GF-D8 (cell line): ENCODE data around the gene CCND1.
"Not testable (repeated sequence)": the region's sequence is repeated elsewhere in the genome, so short reads cannot be mapped to it uniquely, and the experiment has no call there.

ENCODE experiments used
- DNase-seq: peaks from one replicate; lab custom pipeline; 2025; lab: John Stamatoyannopoulos, UW

Gene CCND1

DNA sequence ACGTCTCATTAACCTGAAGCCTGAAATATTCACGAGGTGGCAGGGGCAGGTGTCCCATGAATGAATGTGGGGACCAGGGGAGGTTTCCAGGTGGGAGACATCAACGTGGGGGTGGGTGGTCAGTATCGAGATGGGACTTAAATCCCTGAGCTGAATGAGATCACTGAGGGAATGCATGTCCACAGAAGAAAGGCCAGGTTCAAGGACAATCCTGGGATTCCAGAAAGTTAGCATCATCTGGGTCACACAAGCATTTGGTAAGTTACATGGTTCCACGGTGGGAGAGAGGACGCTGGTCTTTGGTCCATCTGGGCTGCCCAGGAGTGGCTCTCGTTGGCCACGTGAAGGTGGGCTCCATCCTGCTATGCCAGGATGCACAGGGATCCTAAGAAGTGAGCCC, 22.7 kb upstream of the CCND1 start:
- no peak for DNase-seq

DNA sequence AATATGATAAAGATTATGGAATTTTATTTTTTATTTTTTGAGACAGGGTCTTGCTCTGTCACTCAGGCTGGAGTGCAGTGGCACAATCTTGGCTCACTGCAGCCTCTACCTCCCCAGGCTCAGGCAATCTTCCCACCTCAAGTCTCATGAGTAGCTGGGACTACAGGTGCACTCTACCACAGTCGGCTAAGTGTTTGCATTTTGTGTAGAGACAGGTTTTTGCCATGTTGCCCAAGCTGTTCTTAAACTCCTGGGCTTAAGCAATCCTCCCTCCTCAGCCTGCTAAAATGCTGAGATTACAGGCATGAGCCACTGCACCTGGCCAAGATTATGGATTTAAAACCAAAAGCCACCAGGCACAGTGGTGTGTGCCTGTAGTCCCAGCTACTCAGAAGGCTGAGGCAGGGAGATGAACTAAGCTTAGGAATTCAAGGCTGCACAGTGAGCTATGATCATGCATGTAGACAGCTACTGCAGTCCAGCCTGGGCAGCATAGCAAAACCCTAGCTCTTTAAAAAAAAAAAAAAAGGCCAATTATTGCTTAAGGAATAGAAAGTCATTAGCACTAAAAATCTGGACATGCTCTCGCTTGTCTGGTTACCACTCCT, 20.2 kb upstream of the CCND1 start:
- no peak for DNase-seq

DNA sequence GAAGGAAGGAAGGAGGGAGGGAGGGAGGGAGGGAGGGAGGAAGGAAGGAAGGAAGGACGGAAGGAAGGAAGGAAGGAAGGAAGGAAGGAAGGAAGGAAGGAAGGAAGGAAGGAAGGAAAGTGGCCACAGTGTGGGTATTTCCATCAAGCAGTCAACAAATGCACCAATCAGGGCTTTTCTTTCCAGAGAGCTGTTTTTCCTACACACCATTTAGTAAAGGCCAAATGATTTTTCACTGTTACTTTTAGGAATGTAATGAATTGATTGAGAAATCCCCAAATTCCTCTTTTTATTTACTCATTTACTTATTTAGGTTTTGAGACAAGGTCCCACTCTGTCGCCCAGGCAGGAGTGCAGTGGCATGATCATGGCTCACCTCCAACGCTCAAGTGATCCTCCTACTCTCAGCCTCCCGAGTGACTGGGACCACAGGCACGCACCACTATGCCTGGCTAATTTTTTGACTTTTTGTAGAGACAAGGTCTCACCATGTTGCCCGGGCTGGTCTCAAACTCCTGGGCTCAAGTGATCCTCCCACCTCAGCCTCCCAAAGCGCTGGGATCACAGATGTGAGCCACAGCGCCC, 18.8 kb upstream of the CCND1 start:
- not testable (repeated sequence) for DNase-seq

DNA sequence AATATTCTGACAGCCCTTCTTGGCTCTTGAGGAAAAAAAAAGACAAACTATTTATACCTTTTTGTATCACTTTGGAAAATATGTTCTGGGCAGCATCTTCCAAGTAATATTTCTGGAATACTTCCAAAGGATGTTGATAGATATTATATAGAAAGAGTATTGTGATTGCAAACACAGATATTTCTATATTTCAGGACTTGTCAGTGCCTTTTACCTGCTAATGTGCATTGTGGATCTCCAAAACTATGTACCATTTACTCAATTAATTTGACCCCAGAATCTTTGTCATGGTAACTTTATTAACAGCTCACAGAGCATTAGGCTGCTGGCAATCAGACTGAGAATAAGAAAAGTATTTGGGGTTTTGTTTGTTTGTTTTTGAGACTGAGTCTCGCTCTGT, 16.7 kb upstream of the CCND1 start:
- no peak for DNase-seq

DNA sequence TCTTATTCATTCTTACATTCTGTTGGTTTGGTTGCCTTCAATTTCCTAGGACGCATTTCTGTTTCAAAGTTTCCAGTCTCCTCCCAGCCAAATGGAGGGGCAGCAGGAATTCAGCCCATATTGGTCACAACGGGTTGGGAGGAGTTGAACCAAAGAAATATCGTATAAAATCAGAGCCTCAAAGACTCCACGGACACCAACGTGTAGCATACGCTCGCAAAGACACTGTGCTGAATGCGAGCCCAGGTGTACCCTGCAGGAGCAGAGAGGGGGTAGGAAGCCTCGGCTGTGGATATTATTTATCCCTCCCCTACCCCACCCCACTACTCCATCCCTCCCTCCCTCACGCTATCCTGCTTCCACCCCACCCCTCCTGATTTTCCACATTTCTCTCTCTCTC, 15.5 kb upstream of the CCND1 start:
- DNase-seq: no peak

DNA sequence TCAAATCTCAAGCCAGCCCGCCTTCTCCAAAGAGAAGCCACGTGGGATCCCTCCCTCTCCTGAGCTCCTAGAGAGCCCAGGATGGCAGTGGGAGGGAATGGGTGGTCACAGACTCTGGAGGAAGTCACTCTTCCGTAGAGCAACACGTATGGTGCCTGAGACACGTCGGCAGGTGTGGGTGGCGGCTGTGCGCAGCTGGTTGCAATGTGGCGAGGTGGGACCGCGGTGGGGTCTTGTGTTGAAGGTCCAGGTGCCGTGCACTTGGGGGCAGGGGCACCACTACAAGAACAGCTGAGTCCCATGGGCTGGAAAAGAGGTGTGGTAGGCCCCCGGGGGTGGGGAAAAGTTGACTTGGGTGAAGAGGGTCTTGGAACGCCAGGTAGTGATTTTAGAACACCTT, 13.4 kb upstream of the CCND1 start:
- no peak for DNase-seq

DNA sequence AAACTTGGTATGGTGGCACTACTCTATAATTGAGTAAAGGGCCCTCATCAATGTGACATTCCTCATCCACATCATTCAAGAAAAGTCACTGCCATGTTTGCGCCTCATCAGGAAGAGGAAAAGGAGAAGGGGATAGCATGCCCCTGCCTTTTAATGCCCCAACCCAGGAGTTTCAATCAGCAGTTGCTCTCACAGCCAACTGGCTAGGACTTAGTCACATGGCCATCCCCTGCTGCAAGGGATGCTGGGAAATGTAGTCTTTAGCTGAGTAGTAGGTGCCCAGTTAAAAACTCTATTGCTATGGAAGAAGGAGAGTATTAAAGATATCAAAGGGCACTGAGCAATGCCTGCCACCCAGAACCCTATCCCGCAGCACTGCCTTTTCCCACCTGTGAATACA, 10.9 kb upstream of the CCND1 start:
- no peak for DNase-seq

DNA sequence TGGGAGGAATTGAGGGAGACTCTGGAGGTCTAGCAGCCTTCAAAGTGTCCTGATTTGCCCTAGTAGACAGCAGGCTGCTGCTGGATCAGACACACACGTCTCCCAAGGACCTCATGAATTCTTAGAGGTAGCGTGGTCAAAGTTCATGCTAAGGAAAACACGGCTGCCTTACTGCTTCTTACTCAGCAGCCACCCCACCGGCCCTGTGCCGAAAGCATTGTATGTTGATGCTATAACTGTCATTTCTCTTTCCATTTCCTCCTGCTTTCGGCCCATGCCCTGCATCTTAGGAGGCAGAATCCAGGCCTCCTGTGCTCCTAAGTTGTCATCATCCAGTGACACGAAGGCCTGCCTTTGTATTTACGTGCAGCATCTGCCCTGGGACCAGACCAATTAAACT, 10.5 kb upstream of the CCND1 start:
- no peak for DNase-seq

DNA sequence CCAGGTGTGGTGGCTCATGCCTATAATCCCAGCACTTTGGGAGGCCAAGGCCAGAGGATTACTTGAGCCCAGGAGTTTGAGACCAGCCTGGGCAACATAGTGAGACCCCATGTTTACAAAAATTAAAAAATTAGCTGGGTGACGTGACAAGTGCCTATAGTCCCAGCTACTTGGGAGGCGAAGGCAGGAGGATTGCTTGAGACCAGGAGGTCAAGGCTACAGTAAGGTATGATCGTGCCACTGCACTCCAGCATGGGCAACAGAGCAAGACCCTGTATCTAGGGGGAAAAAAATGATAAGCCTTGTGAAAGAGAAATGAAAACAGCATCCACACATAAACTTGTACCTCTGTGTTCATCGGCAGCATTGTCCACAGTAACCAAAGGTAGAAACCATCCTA, 8.1 kb upstream of the CCND1 start:
- no peak for DNase-seq

DNA sequence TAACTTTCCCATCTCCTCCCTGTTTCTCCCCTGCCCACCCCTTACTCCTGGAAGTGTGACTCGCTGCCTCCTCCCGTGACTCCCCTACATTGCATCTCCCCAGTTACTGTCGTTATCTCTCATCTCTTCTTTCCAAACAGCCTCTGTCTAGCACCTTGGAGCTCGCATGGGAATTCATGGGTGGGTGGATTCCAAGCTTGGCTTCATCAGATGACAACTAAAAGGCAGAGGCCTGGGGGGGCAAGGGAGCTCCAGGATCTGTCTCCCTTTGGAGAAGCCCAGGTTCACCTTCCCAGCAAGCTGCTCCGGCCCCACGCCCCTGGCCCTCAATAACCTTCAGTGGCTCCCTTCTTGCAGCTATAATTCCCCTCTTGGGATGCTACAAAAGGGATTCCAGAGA, 6.9 kb upstream of the CCND1 start:
- DNase-seq: no peak

DNA sequence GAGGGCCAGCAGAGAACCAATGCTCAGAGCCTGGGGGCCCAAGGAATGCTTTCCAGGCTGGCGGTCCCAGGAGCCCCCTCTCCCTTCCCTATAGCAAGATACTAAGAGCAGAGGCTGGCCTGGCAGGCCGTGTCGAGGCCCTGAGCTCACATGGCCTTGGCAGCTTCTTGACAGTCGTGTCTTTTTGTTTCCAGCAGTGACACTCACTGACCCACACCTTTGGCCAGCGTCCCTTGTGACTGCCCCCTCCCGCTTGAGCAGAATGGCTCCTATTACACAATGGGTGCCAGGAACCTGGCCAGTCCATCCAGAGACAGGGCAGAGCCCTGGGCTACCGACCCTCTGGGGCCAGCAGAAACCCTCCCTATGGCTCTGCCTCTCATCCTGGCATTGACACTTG, 6.4 kb upstream of the CCND1 start:
- no peak for DNase-seq

DNA sequence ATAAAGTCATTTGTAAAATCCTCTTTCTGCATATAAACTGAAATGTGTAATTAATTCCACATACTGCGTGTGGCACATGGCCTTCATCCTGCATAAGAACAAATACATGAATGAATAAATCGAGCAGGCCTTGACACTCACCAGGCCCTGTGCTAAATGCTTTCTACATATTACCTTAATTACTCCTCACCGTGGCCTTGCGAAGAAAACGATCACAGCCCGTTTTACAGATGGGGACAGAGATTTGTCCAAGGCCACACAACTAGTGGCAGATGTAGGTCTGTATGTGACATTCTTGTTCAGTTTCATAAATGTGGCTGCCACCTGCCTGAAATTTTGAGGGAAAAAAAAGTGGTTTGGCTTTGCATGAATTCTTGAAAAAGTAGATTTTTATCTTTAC, 5.8 kb upstream of the CCND1 start:
- DNase-seq: no peak

DNA sequence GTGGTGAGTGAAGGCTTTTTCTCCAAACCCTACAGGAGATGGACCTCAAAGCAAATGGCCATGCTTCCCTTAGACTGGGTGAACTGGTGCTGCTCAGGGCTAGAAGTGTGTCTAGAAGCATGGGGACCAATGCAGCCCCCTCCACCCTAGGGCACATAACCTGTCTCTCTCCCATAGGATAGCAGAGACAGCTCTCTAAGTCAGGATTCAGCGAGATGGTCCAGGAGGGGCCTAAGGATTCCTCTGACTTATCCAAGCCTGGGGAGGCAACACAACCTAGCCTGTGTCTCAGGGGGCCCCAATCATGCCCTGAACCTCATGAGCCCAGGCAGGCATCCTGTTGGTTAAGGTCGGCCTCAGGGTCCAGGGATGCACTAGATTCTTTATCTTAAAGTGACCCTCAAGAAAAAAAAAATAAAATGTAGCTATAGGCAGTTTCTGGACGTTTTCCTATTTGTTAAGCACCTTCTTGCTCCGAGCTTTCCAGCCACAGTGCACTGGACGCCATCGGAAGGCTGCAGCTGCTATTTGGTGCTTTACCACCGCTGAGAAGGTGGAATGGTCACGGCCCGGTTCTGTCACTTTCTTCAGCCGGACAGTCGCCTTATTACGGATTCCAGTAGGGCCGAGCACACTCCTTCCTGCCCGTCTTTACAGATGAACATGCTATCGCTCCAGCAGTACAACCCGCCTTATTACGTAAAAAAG, 5.0 kb upstream of the CCND1 start:
- no peak for DNase-seq

DNA sequence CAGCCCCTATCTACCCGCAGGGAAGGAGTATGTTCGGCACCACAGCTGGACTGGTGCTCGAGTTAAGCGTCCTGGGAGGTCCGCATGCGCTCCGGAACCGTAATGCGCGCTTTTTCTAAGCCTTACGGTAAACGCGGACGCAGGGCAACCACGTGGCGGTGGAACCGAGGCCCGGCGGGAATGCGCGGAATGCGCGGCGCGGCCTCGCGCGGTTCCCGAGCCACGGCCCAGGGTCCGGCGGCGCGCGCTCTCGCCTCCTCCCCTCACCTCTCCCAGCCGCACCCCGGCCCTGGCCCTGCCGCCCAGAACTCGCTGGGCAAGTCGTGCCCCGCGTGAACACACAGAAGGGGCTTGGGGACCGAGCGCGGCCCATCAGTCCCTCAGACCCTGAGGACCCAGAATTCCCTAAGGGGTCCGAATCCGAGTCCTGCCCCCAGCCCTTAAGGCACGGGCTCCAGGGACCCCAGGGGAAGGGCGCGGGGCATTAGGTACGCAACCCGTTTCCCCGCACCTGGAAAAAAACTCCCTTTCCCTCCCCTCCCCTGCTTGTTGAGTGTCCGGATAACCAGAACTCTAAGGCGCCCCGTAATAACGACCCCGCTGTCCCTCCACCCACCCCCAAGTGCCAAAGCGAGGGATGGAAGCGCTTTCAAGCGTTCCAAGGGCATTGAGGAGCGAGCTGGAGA, 4.3 kb upstream of the CCND1 start:
- no peak for DNase-seq

DNA sequence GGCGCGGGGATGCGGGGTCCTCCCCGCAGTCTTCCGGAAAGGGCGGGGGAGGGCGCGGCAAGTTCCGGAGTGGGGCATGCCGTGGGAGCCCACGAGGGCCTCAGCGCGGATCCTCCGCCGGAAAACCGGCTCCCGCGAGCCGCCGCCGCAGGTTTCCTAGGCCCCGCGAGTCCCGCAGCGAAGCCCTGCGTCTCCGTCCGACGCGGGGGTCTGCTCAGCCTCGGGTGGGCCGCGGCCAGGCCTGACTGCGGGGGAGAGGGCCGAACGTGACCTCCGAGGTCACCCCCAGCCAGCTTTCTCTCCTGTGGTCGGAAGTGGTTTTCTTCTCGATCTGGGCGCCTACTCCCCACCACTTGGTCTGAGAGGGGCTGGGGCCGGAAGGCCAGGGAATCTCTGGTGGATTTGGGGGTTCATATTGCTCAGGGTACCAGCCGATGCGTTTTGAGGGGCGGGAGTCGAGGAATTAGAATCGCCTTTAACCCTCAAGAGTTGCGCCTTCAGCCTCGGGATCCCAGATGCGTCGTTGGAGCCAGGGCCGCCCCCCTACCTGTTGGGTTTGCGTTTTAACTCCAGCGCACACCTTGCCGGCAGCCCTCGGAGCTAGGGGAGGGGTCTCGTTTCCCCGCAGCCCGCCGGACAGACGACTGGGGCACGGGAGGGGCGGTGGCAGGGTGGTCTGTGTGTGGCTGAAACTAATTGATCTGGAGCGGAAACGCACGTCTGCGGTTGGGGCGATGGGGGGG, 3.6 kb upstream of the CCND1 start:
- DNase-seq: no peak

DNA sequence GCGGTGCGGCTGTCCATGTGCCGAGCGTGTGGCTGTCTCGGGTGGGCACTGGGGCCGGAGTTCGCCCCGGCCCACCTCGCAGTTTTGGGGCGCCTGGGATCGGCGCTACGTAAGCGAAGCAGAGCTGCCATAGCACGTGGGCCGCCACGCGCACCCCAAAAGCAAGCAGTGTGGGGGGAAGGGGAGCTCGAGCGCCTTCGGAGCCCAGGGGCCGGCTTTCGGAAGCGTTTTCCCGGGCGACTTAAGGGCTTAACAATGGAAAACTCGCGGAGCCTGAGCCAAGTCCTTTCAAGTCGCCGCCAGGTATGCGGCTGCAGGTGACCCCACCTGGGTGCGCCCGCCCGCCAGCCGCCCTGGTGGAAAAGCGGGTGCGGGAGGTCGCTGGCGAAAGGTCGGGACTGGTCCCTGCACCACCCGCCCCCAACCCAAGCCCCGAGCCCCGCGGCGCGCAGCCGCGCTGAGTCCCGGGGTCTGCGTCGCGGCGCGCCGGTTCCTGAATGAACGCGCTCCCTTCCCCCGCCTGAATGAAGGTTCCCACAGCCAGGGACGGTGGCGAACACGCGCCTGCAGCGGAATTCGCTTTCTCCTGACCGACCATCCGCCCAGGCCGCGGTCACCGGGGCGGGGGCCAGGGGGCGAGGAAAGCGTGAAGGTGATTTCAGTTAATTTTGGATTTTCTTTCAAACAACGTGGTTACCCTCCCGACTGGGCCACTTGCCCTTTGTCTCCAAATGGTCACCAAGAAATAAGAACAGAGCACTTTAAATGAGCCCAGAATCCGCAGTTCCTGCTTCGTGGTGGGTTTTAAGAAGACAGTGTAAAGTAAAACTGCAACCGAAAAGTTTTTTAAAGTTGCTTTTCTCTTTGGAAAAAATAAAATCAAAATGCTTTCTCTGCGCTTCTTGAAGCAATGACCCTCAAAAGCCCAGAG, 2.8 kb upstream of the CCND1 start:
- DNase-seq: no peak

DNA sequence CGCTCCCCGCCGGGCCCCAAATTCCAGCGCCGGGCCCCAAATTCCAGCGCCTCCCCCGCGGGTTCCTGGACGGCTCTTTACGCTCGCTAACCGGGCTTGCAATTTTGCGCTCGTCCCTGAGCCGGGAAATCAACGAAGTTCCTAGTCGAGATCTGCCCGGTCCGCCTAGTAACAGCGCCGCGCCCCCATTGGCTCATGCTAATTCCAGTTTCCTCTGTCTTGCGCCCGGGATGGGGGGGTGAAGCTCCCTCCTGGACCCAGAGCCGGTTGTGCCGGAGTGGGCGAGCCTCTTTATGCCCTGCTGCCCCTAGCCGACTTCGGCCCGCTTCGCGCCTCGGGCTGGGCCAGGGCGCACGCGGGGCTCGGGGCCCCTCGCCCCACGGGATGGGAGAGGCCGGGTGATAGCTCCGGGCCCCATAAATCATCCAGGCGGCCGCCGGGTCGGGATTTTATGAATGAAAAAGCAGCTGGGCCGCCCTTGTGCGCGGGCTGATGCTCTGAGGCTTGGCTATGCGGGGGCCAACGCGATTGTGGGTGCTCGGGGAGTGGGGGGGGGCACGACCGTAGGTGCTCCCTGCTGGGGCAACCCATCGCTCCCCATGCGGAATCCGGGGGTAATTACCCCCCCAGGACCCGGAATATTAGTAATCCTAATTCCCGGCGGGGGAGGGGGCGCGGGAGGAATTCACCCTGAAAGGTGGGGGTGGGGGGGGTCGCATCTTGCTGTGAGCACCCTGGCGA, 1.8 kb upstream of the CCND1 start:
- DNase-seq: no peak

DNA sequence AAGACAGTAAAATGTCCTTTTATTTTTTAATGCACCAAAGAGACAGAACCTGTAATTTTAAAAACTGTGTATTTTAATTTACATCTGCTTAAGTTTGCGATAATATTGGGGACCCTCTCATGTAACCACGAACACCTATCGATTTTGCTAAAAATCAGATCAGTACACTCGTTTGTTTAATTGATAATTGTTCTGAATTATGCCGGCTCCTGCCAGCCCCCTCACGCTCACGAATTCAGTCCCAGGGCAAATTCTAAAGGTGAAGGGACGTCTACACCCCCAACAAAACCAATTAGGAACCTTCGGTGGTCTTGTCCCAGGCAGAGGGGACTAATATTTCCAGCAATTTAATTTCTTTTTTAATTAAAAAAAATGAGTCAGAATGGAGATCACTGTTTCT, 1.1 kb upstream of the CCND1 start:
- DNase-seq: no peak

DNA sequence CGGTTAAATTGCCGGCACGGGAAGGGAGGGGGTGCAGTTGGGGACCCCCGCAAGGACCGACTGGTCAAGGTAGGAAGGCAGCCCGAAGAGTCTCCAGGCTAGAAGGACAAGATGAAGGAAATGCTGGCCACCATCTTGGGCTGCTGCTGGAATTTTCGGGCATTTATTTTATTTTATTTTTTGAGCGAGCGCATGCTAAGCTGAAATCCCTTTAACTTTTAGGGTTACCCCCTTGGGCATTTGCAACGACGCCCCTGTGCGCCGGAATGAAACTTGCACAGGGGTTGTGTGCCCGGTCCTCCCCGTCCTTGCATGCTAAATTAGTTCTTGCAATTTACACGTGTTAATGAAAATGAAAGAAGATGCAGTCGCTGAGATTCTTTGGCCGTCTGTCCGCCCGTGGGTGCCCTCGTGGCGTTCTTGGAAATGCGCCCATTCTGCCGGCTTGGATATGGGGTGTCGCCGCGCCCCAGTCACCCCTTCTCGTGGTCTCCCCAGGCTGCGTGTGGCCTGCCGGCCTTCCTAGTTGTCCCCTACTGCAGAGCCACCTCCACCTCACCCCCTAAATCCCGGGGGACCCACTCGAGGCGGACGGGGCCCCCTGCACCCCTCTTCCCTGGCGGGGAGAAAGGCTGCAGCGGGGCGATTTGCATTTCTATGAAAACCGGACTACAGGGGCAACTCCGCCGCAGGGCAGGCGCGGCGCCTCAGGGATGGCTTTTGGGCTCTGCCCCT, 529 bp upstream of the CCND1 start:
- DNase-seq: no peak
